DOHH2 (cell line): Measurements from ENCODE around the gene ZSCAN4.

Experiments
- H3F3A ChIP-seq: fragments of 200-600 bp; sonication (generic), shearing (Covaris generic); 2 replicates; pipeline ENCODE4 v1.6.0; 2016; ENCODE audit warnings: antibody characterized with exemption, mild to moderate bottlenecking; ENCODE audit not compliant: control insufficient read depth, insufficient read depth
- H3K27ac ChIP-seq: fragments of 200-600 bp; sonication (generic); 2 replicates; pipeline ENCODE4 v1.5.1; 2014; ENCODE audit warnings: low read depth, mild to moderate bottlenecking, low read length, moderate library complexity
- H3K27me3 ChIP-seq: fragments of 200-600 bp; sonication (generic); 2 replicates; pipeline ENCODE4 v1.6.1; 2014; ENCODE audit warnings: mild to moderate bottlenecking, low read length, mixed read lengths; ENCODE audit not compliant: control insufficient read depth
- H3K36me3 ChIP-seq: fragments of 200-600 bp; sonication (generic); 2 replicates; pipeline ENCODE4 v1.6.1; 2014; ENCODE audit warnings: mild to moderate bottlenecking, low read length, moderate library complexity, mixed read lengths; ENCODE audit not compliant: control insufficient read depth
- H3K4me1 ChIP-seq: fragments of 200-600 bp; sonication (generic); 2 replicates; pipeline ENCODE4 v1.6.1; 2014; ENCODE audit warnings: mild to moderate bottlenecking, low read length, mixed read lengths; ENCODE audit not compliant: control insufficient read depth
- H3K4me2 ChIP-seq: fragments of 200-600 bp; sonication (generic); 2 replicates; pipeline ENCODE4 v1.6.0; 2014; ENCODE audit warnings: mild to moderate bottlenecking, low read length, moderate library complexity
- H3K4me3 ChIP-seq: fragments of 200-600 bp; sonication (generic); 2 replicates; pipeline ENCODE4 v1.5.1; 2014; ENCODE audit warnings: mild to moderate bottlenecking, low read length, mixed read lengths
- H3K79me2 ChIP-seq: fragments of 200-600 bp; sonication (generic); 2 replicates; pipeline ENCODE4 v1.6.1; 2014; ENCODE audit warnings: mild to moderate bottlenecking, low read length, mixed read lengths; ENCODE audit not compliant: control insufficient read depth
- H3K9me2 ChIP-seq: fragments of 200-600 bp; sonication (generic); replicated peaks from 2 replicates; pipeline ENCODE4 v1.6.1; 2014; ENCODE audit warnings: mild to moderate bottlenecking, low read length, mixed read lengths; ENCODE audit not compliant: control insufficient read depth
- H3K9me3 ChIP-seq: fragments of 200-600 bp; sonication (generic); 2 replicates; pipeline ENCODE4 v1.6.1; 2014; ENCODE audit warnings: antibody characterized with exemption, low read length, mixed read lengths; ENCODE audit not compliant: control insufficient read depth, insufficient read depth
- H4K20me1 ChIP-seq: fragments of 200-600 bp; sonication (generic); 2 replicates; pipeline ENCODE4 v1.6.0; 2014; ENCODE audit warnings: low read depth, mild to moderate bottlenecking, antibody characterized with exemption, low read length, moderate library complexity; ENCODE audit not compliant: control insufficient read depth, insufficient read depth
- CTCF ChIP-seq: fragments of 200-600 bp; sonication (generic); IDR thresholded peaks from one replicate; pipeline ENCODE4 v1.5.1; 2014; ENCODE audit warnings: antibody characterized with exemption, mild to moderate bottlenecking, low read depth, low read length; ENCODE audit not compliant: poor library complexity, severe bottlenecking
- EZH2phosphoT487 ChIP-seq: fragments of 200-600 bp; sonication (generic); IDR thresholded peaks from 2 replicates; pipeline ENCODE4 v1.6.1; 2017; ENCODE audit warnings: borderline replicate concordance, mild to moderate bottlenecking, antibody characterized with exemption, low read length, moderate library complexity, mixed read lengths

Gene ZSCAN4

GRCh38 chr19:57720878-57721277, 52.1 kb downstream of the ZSCAN4 start:
- H3K79me2 ChIP-seq = no peaks in the 10 kb centered on the region
- H3K36me3 ChIP-seq = peaks cover 40% of the 10 kb centered on the region
- no peak overlapping the region for H3K4me3 ChIP-seq
- H3K9me3 ChIP-seq = peaks cover 49% of the 10 kb centered on the region
- TF ChIP-seq EZH2phosphoT487 (no peak), CTCF (no peak)
- no peaks in the 10 kb centered on the region for H3K4me1 ChIP-seq
- no peaks in the 10 kb centered on the region for H3K27me3 ChIP-seq
- no peaks in the 10 kb centered on the region for H3F3A ChIP-seq
- H4K20me1 ChIP-seq = no peaks in the 10 kb centered on the region
- no peak overlapping the region for H3K4me2 ChIP-seq
- no peaks in the 10 kb centered on the region for H3K9me2 ChIP-seq
- no peak overlapping the region for H3K27ac ChIP-seq
